Measurements from ENCODE around the gene TFF3.
"Not testable (repeated sequence)": the region's sequence is repeated elsewhere in the genome, so short reads cannot be mapped to it uniquely, and the experiment has no call there.

TFF3 gene

DNA sequence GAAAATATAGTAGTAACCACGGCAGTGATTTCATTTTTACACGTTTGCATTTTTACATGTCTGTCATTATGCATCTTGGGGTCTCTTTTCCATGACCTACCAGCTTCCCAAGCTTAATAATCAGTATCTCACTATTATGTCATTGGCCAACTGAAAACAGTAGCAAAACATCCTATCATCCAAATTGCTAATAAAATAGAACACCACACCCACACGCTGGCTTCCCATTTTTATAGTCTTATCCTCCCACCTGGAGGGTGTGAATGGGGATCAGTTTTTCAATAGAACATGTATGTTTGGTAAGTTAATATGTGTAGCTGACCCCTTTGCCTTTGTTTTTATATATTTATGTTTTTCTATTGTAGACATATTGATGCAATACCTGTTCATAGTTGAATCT, 11.8 kb downstream of the TFF3 start:
- DNase-seq = no peak

GRCh38 chr21:42302794-42303193, 12.4 kb downstream of the TFF3 start:
- no peak for DNase-seq

DNA sequence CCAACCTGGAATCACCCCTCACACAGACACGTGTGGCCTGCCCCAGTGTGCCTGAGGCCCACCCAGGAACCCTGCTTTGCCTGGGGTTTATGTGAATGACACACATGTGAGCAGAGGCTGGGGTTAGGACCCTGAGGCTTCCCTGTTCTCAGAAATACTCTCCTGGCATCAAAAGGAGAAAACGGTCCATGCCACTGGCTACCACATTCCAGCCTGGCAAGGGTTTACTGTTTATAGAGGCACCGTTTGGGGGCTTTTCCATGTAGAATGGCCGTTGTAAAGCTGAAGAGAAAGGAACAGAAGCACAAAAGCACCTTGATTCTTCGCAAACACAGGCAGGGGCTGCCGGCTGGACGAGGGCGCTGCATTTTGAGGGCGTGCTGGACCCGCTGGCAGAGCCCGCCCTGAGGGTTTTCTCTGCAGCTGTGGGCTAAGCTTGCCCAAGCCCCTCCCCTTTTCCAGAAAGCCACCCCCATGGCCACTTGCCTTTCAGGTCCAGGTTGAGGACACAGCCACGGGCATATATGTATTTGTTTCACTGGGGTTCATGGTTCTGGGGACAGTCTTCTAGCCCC, 13.0 kb downstream of the TFF3 start:
- no peak for DNase-seq

- DNase-seq = no peak
These were observed 13.7 kb downstream of the TFF3 start for GRCh38 chr21:42301371-42302075.

DNA sequence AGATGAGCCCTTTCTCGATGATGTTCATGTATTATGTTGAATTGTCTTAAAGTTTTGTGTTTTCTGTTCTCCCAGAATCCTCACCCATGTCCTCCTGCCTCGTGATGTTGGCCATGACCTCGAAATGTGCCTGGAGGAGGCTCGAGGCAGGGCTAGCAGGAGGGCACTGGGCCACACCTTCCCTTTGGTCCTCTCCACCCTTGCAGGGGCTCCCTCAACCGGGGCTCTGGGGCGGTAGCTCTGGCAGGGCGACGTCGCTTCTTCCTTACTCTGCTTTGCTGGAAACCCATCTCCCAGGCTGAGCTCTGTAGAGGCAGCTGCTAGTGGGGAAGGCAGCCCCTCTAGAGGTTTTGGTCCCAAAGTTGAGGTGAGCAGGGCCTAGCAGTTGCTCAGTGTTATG, 14.3 kb downstream of the TFF3 start:
- DNase-seq = no peak

- no peak for DNase-seq
These were observed 15.1 kb downstream of the TFF3 start for GRCh38 chr21:42300045-42300583.

DNA sequence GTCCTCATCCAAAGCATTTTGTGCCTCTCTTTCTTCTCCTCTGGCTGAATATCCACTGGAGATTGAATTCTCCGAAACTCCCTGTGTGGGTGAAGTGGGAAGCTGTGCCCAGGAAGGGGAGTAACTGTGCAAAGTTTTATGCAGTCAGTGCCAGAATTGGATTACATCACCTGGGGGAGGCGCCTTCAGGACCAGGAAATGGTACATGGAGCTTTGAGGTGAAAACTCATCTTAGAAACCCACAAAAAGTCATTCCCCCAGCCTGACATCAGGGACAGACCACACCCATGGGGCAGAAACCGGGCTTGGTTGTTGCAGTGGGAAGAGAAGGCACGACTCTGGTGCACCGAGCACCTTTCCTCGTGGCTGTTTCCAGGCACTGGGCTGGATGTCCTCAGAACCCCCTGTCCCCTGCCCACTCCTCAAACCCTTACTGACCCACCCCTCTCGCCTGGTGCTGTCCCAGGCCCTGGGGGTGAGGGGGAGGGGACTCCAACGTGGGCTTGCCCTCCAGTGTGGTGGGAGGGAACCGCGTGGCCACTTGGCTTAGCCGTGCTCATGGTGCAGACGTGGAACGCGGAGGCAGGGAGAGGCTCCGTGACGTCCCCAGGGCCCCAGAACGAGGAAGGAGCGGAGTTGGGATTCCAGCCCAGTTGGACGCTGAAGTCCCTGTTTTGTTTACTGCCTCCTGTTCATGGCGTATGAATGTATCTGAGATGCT, 15.7 kb downstream of the TFF3 start:
- no peak for DNase-seq

- DNase-seq = no peak
These were observed 16.6 kb downstream of the TFF3 start for GRCh38 chr21:42298657-42299056.

DNA sequence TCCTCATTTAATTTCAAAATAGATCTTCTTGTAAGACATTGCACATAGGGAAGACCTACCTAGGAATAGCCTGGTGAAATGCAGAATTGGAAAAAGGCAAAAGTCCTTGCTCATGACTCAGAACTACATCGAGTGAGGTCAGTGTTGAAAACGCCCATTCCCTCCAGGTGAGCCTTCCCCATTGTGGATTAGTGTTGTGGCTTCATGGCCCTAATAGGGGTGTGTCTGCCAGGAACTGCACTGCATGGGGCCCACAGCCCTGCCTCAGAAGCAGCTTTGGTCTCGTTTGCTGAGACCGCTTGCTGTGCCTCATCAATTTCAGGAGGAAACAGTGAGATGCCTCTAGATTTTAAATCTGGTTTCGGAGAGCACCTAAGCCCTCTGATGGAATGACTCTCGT, 17.0 kb downstream of the TFF3 start:
- no peak for DNase-seq

DNA sequence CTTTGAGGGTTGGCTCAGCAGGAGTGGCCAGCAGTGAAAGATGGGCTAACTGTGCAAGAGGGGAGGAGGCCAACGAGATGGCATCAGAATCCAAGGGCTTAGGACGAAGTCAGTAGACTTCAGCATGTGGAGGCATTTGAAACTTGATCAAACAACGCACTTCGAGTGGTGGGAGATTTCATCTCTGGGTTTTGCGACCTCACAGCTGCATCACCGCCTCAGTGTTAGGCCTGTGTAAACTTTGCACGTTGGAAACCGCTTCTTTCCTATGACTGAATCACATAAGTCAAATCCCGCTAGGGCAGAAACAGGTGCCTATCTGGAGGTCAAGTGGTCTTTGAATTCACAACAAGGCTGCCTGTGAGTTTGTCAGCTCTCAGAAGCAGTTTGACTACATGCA, 17.8 kb downstream of the TFF3 start:
- DNase-seq = no peak

DNA sequence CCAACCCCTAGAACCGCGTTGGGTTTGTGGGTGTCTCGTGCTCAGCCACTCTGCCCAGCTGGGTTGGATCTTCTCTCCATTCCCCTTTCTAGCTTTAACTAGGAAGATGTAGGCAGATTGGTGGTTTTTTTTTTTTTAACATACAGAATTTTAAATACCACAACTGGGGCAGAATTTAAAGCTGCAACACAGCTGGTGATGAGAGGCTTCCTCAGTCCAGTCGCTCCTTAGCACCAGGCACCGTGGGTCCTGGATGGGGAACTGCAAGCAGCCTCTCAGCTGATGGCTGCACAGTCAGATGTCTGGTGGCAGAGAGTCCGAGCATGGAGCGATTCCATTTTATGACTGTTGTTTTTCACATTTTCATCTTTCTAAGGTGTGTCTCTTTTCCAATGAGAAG, 18.7 kb downstream of the TFF3 start:
- no peak for DNase-seq

- no peak for DNase-seq
These were observed 19.4 kb downstream of the TFF3 start for GRCh38 chr21:42295845-42296244.

GRCh38 chr21:42294273-42294880, 20.8 kb downstream of the TFF3 start:
- DNase-seq = no peak

- DNase-seq = no peak
These were observed 21.4 kb downstream of the TFF3 start for GRCh38 chr21:42293649-42294272.

- DNase-seq = not testable (repeated sequence)
These were observed 22.6 kb downstream of the TFF3 start for GRCh38 chr21:42292563-42293142.

DNA sequence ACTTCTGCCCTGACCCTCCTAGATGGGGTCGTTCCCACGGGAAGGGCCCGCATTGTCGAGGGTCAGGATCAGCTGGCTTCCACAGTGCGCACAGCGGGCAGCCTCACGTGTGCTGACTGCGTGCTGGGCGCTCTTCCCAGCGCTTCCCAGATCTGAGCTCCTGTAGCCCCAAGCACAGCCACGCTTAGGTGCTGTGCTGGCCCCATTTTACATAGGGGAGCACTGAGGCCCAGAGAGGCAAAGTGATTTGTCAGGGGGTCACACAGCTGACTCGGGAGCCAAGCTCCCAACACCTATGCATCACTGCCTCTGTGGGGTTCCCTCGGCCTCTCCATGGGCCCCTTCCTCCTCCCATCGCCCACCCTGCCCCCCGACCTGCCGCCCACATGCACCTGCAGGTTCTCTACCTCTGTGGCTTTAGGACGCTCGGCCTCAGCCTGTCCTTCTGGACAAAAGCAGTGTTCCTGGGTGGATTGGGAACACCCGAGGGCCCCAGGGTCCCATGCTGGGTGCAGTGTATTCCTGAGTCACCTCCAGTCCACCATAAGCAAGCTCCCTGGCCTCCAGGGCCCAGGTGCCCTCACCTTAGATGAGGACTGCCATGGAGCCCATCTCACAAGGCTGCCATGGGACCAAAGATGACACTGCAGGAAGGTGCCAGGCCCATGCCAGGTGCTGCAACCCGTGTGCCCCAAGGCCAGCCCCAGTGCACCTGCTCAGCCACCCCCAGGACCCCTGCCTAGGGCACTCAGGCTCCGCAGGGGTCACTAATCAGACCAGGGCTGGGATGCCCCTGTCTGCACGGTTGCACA, 23.3 kb downstream of the TFF3 start:
- DNase-seq = no peak

GRCh38 chr21:42291003-42291750, 24.0 kb downstream of the TFF3 start:
- no peak for DNase-seq

GRCh38 chr21:42290505-42290904, 24.7 kb downstream of the TFF3 start:
- DNase-seq = no peak

DNA sequence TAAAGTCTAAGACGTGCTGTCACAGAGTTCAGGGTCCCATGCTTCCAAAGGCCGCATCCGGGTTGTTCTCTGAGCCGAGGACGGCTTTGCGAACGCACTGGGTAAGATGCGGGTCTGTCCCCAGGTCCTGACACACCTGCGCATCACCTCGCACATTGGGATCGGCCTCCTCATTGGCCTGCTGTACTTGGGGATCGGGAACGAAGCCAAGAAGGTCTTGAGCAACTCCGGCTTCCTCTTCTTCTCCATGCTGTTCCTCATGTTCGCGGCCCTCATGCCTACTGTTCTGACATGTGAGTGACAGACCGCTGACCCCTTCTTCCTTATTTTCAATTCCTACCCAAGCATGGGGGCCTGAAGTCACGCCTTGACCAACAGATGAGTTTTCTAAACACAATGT, 25.3 kb downstream of the TFF3 start:
- DNase-seq = no peak

DNA sequence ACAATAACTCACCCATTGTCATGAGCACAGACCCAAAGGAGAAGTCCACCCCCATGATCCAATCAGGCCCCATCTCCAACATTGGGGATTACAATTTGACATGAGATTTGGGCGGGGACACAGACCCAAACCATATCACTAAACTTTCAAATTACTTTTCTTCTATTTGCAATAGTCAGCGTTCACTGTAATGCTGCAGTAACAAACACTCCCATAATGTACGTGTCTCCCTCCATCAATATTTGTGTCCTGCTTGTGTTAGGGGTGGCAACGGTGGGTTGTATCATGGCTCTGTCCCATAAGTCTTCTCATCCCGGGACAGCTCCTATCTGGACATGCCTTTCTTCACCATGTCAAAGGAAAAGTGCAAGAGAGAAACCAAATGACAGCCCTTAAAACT, 26.2 kb downstream of the TFF3 start:
- DNase-seq = no peak
